HepG2 (cell line): ENCODE measurements around the gene POLR1C. TPM values are rescaled to one million over a fixed set of nuclear protein-coding genes. Genes with fewer than 3 reads are reported as not detected.
A peak's percentile ranks its signal among the peaks of the same experiment; 100 is the strongest.

Source experiments
- ARHGAP35 ChIP-seq: sonication (generic); formaldehyde crosslinking; IDR thresholded peaks from 2 replicates; pipeline ENCODE4 v1.9.0; 2022; ENCODE audit warnings: mild to moderate bottlenecking, inconsistent platforms, moderate library complexity, missing genetic modification reagents, borderline replicate concordance
- ARNT2 ChIP-seq: sonication (generic); formaldehyde crosslinking; IDR thresholded peaks from 2 replicates; pipeline ENCODE4 v1.8.0; 2022; ENCODE audit warnings: mild to moderate bottlenecking, low read depth, missing genetic modification reagents, moderate library complexity
- CREB3 ChIP-seq: sonication (generic); formaldehyde crosslinking; IDR thresholded peaks from 2 replicates; pipeline ENCODE4 v1.5.0; 2020; ENCODE audit warnings: missing genetic modification reagents
- GLI4 ChIP-seq: sonication (generic); formaldehyde crosslinking; IDR thresholded peaks from 2 replicates; pipeline ENCODE4 v1.5.1; 2020; ENCODE audit warnings: missing genetic modification reagents, mild to moderate bottlenecking, moderate library complexity, borderline replicate concordance
- HMGXB3 ChIP-seq: sonication (generic); formaldehyde crosslinking; IDR thresholded peaks from 2 replicates; pipeline ENCODE4 v1.4.0; 2020; ENCODE audit warnings: missing genetic modification reagents, borderline replicate concordance
- KLF16 ChIP-seq, 2 experiments: sonication (generic) in 1 of 2; formaldehyde crosslinking in 1 of 2; IDR thresholded peaks; 2 replicates each; pipeline versions ENCODE4 v1.6.1 to v1.8.0; 2016 to 2023; ENCODE audit warnings: missing genetic modification reagents in 2 of 2, missing compliant biosample characterization in 1 of 2
- MAFF ChIP-seq: IDR thresholded peaks from 2 replicates; pipeline ENCODE4 v1.6.1; 2011; ENCODE audit warnings: low read depth, low read length, improper control_type of control experiment
- NR2F6 ChIP-seq, 2 experiments: IDR thresholded peaks; 2 replicates each; pipeline ENCODE4 v1.6.1; 2016; ENCODE audit warnings: antibody characterized with exemption in 1 of 2, mild to moderate bottlenecking in 1 of 2
- TCF7 ChIP-seq: sonication (generic); IDR thresholded peaks from 2 replicates; pipeline ENCODE4 v1.6.1; 2016; ENCODE audit warnings: antibody characterized with exemption, low read depth
- ZNF121 ChIP-seq: sonication (generic); formaldehyde crosslinking; IDR thresholded peaks from 2 replicates; pipeline ENCODE4 v1.5.0; 2020; ENCODE audit warnings: mild to moderate bottlenecking, missing genetic modification reagents
- ZNF652 ChIP-seq: IDR thresholded peaks from 2 replicates; pipeline ENCODE4 v1.6.1; 2016; ENCODE audit warnings: low read depth, borderline replicate concordance
- ZNF788 ChIP-seq: sonication (generic); formaldehyde crosslinking; IDR thresholded peaks from 2 replicates; pipeline ENCODE4 v1.5.0; 2020; ENCODE audit warnings: mild to moderate bottlenecking, missing genetic modification reagents, borderline replicate concordance
- polyA plus RNA-seq, 8 experiments: library from polyadenylated mRNA; depleted of rRNA in 3 of 8; stranded (reverse) in 7 of 8; unstranded in 1 of 8; fragments of >200 nt; fragmentation: Illumina TruSeq in 4 of 8; extraction: Trizol in 4 of 8; gene quantifications; 2 replicates each; pipeline versions ENCODE4 v1.2.1 to v1.2.3, GENCODE V29; 2011 to 2016; ENCODE audit warnings: low read depth in 4 of 8, missing spikeins in 1 of 8, mixed read lengths in 1 of 8; ENCODE audit not compliant: insufficient read depth in 1 of 8
- total RNA-seq, 5 experiments: library from RNA; depleted of rRNA; stranded (reverse); fragments of >200 nt; fragmentation: Illumina TruSeq; extraction: Trizol; gene quantifications; 2 replicates each; pipeline ENCODE4 v1.2.3, GENCODE V29; 2016; ENCODE audit warnings: low read depth in 1 of 5
- TF ChIP-seq, protein P1 (sequence below): sonication (generic); formaldehyde crosslinking; IDR thresholded peaks from 2 replicates; pipeline ENCODE4 v1.5.0; 2020; ENCODE audit warnings: mild to moderate bottlenecking, missing genetic modification reagents, moderate library complexity
- TF ChIP-seq, protein P2 (sequence below): sonication (generic); formaldehyde crosslinking; IDR thresholded peaks from 2 replicates; pipeline ENCODE4 v1.4.0; 2020; ENCODE audit warnings: mild to moderate bottlenecking, missing genetic modification reagents

Gene POLR1C
- total and polyA plus RNA-seq, 2 of the 13 experiments (the other 11 are each of a cell fraction or from before 2014, with no cell fraction given), result 62.6 to 72.2 TPM

- peak in 1 of 2 experiments; percentile 54; a peak in 2 of 4 replicates for TF ChIP-seq KLF16 (CRISPR knock-in tag; IDR thresholded peaks at IDR 0.05)
- TF ChIP-seq TCF7, result no peak
- TF ChIP-seq ARNT2 (CRISPR knock-in tag), result no peak
- no peak for TF ChIP-seq HMGXB3 (CRISPR knock-in tag)
- TF ChIP-seq, protein P1, sequence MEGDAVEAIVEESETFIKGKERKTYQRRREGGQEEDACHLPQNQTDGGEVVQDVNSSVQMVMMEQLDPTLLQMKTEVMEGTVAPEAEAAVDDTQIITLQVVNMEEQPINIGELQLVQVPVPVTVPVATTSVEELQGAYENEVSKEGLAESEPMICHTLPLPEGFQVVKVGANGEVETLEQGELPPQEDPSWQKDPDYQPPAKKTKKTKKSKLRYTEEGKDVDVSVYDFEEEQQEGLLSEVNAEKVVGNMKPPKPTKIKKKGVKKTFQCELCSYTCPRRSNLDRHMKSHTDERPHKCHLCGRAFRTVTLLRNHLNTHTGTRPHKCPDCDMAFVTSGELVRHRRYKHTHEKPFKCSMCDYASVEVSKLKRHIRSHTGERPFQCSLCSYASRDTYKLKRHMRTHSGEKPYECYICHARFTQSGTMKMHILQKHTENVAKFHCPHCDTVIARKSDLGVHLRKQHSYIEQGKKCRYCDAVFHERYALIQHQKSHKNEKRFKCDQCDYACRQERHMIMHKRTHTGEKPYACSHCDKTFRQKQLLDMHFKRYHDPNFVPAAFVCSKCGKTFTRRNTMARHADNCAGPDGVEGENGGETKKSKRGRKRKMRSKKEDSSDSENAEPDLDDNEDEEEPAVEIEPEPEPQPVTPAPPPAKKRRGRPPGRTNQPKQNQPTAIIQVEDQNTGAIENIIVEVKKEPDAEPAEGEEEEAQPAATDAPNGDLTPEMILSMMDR, result 0 out of 2 replicates have a peak, but pooled peaks have one; percentile 2
- TF ChIP-seq ZNF121 (CRISPR knock-in tag), result no peak
- TF ChIP-seq GLI4 (CRISPR knock-in tag), result peak; percentile 89; the same call in 1 of the 2 replicates
- no peak for TF ChIP-seq NR2F6 (IDR thresholded peaks at IDR 0.05)
- no peak for TF ChIP-seq NR2F6 (CRISPR knock-in tag; IDR thresholded peaks at IDR 0.05)
- TF ChIP-seq ZNF788 (CRISPR knock-in tag), result peak; percentile 83; the same call in 1 of the 2 replicates
- TF ChIP-seq, protein P2, sequence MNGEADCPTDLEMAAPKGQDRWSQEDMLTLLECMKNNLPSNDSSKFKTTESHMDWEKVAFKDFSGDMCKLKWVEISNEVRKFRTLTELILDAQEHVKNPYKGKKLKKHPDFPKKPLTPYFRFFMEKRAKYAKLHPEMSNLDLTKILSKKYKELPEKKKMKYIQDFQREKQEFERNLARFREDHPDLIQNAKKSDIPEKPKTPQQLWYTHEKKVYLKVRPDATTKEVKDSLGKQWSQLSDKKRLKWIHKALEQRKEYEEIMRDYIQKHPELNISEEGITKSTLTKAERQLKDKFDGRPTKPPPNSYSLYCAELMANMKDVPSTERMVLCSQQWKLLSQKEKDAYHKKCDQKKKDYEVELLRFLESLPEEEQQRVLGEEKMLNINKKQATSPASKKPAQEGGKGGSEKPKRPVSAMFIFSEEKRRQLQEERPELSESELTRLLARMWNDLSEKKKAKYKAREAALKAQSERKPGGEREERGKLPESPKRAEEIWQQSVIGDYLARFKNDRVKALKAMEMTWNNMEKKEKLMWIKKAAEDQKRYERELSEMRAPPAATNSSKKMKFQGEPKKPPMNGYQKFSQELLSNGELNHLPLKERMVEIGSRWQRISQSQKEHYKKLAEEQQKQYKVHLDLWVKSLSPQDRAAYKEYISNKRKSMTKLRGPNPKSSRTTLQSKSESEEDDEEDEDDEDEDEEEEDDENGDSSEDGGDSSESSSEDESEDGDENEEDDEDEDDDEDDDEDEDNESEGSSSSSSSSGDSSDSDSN (CRISPR knock-in tag), result peak; percentile 68; the same call in 1 of the 2 replicates
- no peak for TF ChIP-seq ARHGAP35
- TF ChIP-seq ZNF652, result no peak
- TF ChIP-seq CREB3 (CRISPR knock-in tag), result no peak
- no peak for TF ChIP-seq MAFF
Observed at GRCh38 chr6:43509984-43510826, 6.7 kb upstream of the POLR1C start, which contains the start of gene LRRC73 (continued).
